ENCODE results near the gene ECE1.
"Not testable (repeated sequence)": the region's sequence is repeated elsewhere in the genome, so short reads cannot be mapped to it uniquely, and the experiment has no call there.

The ECE1 gene

GRCh38 chr1:21232044-21232443 is 58.2 kb downstream of the ECE1 start:
- peak; percentile 58 for DNase-seq (ENCODE audit: low spot score)

GRCh38 chr1:21229246-21230000 is 60.8 kb downstream of the ECE1 start:
- DNase-seq (ENCODE audit: low spot score): no peak

- DNase-seq (ENCODE audit: low spot score): not testable (repeated sequence)
Measured at GRCh38 chr1:21228224-21228623, 62.0 kb downstream of the ECE1 start.

GRCh38 chr1:21225065-21225464 is 65.2 kb downstream of the ECE1 start:
- no peak for DNase-seq (ENCODE audit: low spot score)

- no peak for DNase-seq (ENCODE audit: low spot score)
Measured at GRCh38 chr1:21220815-21221214, 69.4 kb downstream of the ECE1 start.

- no peak for DNase-seq (ENCODE audit: low spot score)
Measured at GRCh38 chr1:21219674-21220073, 70.6 kb downstream of the ECE1 start.

GRCh38 chr1:21217812-21218596 is 72.3 kb downstream of the ECE1 start:
- no peak for DNase-seq (ENCODE audit: low spot score)

GRCh38 chr1:21216835-21217811 is 73.1 kb downstream of the ECE1 start:
- DNase-seq (ENCODE audit: low spot score): no peak

- no peak for DNase-seq (ENCODE audit: low spot score)
Measured at GRCh38 chr1:21212126-21212525, 78.1 kb downstream of the ECE1 start.

GRCh38 chr1:21208137-21208700 is 82.0 kb downstream of the ECE1 start:
- peak; percentile 73 for DNase-seq (ENCODE audit: low spot score)

GRCh38 chr1:21206117-21206516 is 84.1 kb downstream of the ECE1 start:
- DNase-seq (ENCODE audit: low spot score): peak; percentile 48

- DNase-seq (ENCODE audit: low spot score): no peak
Measured at GRCh38 chr1:21205416-21205815, 84.8 kb downstream of the ECE1 start.

- DNase-seq (ENCODE audit: low spot score): no peak
Measured at GRCh38 chr1:21201650-21202049, 88.6 kb downstream of the ECE1 start.

- DNase-seq (ENCODE audit: low spot score): not testable (repeated sequence)
Measured at GRCh38 chr1:21201238-21201637, 89.0 kb downstream of the ECE1 start.

GRCh38 chr1:21200767-21201166 is 89.5 kb downstream of the ECE1 start:
- no peak for DNase-seq (ENCODE audit: low spot score)

- DNase-seq (ENCODE audit: low spot score): no peak
Measured at GRCh38 chr1:21198929-21199328, 91.3 kb downstream of the ECE1 start.

GRCh38 chr1:21192871-21193270 is 97.4 kb downstream of the ECE1 start:
- no peak for DNase-seq (ENCODE audit: low spot score)

- DNase-seq (ENCODE audit: low spot score): no peak
Measured at GRCh38 chr1:21192284-21192683, 98.0 kb downstream of the ECE1 start.

- not testable (repeated sequence) for DNase-seq (ENCODE audit: low spot score)
Measured at GRCh38 chr1:21190771-21191170, 99.5 kb downstream of the ECE1 start.

GRCh38 chr1:21189906-21190500 is 100.3 kb downstream of the ECE1 start:
- DNase-seq (ENCODE audit: low spot score): no peak

GRCh38 chr1:21189421-21189820 is 100.8 kb downstream of the ECE1 start:
- DNase-seq (ENCODE audit: low spot score): no peak

Data from SK-N-DZ (cell line).